Measurements from ENCODE around the gene NTNG2. TPM values are rescaled to one million over a fixed set of nuclear protein-coding genes. Genes with fewer than 3 reads are reported as not detected.

Gene NTNG2
- total RNA-seq, 1 experiment from 2014 or later = 0.37 TPM

Other genes with a start within 250 kb of the NTNG2 start
- gene MED27, start 82.2 kb upstream of the NTNG2 start, total RNA-seq (2014; rRNA removed; shearing (Covaris generic)) = 25.4 and 30.5 TPM in 2 replicates
- 58.2 and 59.8 TPM in 2 replicates for gene SETX, start 192.9 kb downstream of the NTNG2 start, total RNA-seq (2014; rRNA removed; shearing (Covaris generic))
- 13.9 and 16.7 TPM in 2 replicates for gene TTF1, start 244.8 kb downstream of the NTNG2 start, total RNA-seq (2014; rRNA removed; shearing (Covaris generic))
- 0.19 TPM in 1 of 2 replicates, not detected in the other for gene CFAP77, start 248.2 kb downstream of the NTNG2 start, total RNA-seq (2014; rRNA removed; shearing (Covaris generic))

Measured in SK-MEL-5 (cell line).